MM.1S (cell line): Measurements from ENCODE around the gene ITCH.

Source experiments
- EZH2 ChIP-seq: fragments of 300-600 bp; sonication (generic); optimal IDR thresholded peaks from 2 replicates; pipeline ENCODE3; 2017; ENCODE audit warnings: low read depth, mild to moderate bottlenecking, antibody characterized with exemption, low read length, mixed read lengths
- TF ChIP-seq, protein P1 (sequence below): fragments of 300-600 bp; sonication (generic); IDR thresholded peaks from 2 replicates; pipeline ENCODE4 v1.5.1; 2016; ENCODE audit warnings: antibody characterized with exemption, low read length, mixed read lengths

DNA sequence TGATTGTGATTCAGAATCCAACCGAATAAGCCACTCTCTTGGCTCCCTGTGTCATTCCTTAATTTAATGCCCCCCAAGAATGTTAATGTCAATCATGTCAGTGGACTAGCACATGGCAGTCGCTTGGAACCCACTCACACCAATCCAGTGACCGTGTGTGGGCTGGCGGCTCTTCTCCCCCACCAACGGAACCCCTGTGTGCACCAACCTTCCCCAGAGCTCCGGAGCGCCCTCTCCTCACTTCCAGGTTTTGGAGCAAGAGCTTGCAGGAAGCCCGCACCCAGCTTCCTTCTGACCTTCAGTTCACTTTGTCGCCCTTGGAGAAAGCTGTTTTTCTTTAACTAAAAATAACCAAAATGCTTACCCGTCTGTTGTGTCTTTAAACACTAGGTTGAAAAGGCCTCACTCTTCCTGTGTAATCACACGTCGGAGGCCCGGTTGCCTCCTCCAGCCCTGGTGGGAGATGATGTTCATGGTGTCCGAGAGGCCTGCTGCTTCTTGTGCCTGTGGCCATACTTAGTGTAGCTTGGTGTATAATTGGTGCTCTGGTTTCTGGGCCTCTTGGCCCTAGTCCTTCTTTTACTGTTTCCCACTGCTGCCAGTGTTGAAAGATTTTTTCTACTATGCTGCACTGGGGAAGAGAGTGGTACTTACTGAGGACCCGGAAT lies 177.7 kb downstream of the ITCH start:
- TF ChIP-seq, protein P1, sequence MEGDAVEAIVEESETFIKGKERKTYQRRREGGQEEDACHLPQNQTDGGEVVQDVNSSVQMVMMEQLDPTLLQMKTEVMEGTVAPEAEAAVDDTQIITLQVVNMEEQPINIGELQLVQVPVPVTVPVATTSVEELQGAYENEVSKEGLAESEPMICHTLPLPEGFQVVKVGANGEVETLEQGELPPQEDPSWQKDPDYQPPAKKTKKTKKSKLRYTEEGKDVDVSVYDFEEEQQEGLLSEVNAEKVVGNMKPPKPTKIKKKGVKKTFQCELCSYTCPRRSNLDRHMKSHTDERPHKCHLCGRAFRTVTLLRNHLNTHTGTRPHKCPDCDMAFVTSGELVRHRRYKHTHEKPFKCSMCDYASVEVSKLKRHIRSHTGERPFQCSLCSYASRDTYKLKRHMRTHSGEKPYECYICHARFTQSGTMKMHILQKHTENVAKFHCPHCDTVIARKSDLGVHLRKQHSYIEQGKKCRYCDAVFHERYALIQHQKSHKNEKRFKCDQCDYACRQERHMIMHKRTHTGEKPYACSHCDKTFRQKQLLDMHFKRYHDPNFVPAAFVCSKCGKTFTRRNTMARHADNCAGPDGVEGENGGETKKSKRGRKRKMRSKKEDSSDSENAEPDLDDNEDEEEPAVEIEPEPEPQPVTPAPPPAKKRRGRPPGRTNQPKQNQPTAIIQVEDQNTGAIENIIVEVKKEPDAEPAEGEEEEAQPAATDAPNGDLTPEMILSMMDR, result no peak
- TF ChIP-seq EZH2, result no peak
